ENCODE measurements around the gene SRXN1.
A peak's percentile ranks its signal among the peaks of the same experiment; 100 is the strongest.
"Not testable (repeated sequence)": the region's sequence is repeated elsewhere in the genome, so short reads cannot be mapped to it uniquely, and the experiment has no call there.

SRXN1 gene

GRCh38 chr20:653590-654416 lies 803 bp upstream of the SRXN1 start:
- DNase-seq, result no peak

DNA sequence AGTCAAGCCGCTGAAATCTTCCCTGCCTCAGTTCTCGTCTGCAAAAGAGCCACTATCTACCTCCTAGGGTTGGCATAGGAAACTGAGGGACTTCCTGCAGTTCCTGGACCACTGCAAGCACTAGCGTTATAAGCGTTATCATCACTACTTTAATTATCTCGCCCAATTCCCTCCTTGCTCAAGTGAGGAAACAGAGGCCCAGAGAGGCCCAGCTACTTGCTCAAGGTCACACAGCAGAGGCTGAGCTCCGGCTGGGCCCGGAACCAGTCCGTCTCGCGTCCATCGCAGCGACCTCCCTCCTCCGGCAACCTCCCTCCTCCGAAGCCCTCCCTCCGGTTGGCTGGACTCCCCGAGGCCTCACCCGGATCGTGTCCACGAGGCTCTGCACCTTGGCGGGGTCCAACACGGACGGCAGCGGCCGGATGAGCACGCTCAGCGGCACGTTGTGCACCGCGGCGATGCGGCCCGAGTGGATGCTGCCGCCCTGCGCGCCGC lies 338 bp downstream of the SRXN1 start:
- no peak for DNase-seq

GRCh38 chr20:651713-652614 lies 1.0 kb downstream of the SRXN1 start:
- DNase-seq, result no peak

GRCh38 chr20:650954-651353 lies 2.0 kb downstream of the SRXN1 start:
- no peak for DNase-seq

GRCh38 chr20:650281-650680 lies 2.7 kb downstream of the SRXN1 start:
- DNase-seq, result no peak

- no peak for DNase-seq
These were observed 5.5 kb downstream of the SRXN1 start for GRCh38 chr20:647479-648019.

GRCh38 chr20:646868-647233 lies 6.1 kb downstream of the SRXN1 start:
- no peak for DNase-seq

DNA sequence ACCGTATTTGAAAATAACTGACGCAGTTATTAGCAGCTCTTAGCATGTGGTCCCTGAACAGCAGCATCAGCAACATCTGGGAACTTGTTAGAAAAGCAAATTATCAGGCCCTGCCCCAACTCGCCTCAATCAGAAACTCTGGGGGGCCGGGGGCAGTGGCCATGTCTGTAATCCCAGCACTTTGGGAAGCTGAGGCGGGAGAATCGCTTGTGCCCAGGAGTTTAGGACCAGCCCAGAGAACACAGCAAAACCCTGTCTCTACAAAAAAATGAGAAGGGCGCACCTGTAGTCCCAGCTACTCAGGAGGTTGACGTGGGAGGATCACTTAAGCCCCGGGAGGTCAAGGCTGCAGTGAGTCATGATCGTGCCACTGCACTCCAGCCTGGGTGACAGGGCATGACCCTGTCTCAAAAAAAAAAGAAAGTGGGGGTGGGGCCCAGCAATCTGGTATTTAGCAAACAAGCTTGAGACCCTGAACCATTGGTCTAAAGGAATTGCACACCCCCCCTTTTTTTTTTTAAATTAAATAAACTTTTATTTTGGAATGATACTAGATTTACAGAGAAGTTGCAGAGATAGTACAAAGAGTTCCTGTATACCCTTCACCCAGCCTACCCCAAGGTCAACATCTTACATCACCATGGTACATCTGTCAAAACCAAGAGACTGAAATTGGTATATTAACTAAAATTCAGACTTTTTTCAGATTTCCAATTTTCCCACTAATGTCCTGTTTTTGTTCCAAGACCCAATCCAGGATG lies 6.7 kb downstream of the SRXN1 start:
- DNase-seq, result no peak

GRCh38 chr20:645318-646106 lies 7.5 kb downstream of the SRXN1 start:
- DNase-seq, result peak; percentile 43

DNA sequence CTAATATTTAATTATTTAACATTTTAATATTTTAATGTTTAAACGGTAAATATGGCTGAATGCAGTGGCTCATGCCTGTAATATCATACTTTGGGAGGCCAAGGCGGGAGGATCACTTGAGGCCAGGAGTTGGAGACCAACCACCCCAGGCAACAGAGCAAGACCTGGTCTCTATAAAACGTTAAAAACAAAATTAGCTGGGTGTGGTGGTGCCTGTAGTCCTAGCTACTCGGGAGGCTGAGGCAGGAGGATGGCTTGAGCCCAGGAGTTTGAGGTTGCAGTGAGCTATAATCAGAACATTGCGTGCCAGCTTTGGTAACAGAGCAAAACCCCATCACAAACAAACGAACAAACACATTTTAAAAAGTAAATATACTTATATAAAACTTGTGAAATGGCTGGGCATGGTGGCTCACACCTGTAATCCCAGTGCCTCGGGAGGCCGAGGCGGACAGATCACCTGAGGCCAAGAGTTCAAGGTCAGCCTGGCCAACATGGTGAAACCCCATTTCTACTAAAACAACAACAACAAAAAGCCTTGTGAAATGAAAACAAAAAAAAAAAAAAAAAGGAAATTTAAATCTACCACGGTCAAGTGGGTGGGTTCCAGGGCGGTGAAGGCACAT lies 8.2 kb downstream of the SRXN1 start:
- DNase-seq, result no peak

DNA sequence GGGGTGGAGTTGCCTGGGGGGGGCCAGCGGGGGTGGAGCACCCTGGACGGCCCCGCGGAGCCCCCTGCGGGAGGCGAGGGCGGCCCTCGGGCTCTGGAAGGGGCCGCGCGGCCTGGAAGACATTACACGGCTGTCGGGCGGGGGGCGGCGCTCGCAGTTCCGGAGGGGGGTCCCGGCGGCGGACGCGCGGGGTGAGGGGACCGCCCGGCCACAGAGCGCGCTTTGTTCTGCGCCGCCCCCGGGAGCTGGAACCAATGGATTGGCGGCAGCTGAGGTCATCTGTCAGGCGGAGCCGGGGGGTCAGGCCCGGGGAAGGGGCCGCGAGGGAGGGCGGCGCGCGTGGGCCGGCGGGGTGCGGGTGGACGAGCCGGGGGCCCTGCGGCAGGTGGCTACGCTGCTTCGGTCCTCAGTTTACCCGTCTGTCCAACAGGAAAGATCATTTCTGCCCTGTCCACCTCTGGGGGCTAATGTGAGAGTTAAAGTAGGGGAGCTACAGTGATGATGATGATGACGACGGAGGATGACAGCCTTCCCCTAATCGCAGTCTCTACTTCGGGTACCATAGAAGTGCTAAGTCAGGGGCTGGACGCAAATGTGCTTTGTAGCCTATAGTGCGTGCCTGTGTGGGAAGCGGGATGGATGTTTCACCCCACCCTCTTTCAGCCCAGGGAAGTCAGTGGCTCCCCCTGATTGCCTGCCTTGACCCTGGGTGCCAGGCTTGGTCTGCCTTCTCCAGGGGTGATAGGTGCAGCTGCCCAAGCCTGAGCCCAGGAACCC lies 10.4 kb downstream of the SRXN1 start:
- DNase-seq, result no peak

GRCh38 chr20:642013-642397 lies 11.0 kb downstream of the SRXN1 start:
- DNase-seq, result not testable (repeated sequence)

DNA sequence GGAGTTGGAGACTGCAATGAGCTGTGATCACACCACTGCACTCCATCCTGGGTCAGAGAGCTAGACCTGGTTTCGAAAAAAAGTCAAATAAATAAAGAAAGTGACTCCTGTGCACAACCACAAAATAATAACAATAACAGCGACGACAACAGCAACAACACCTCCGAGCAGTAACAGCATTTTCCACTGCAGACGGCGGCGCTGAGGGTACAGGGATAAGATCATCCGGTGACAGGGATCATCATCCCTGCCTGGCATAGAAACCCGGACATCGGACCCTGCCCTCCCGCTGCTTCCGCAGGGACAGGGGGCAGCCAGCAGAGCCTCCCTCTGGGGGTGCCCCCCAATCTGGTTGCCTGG lies 11.5 kb downstream of the SRXN1 start:
- DNase-seq, result no peak

- DNase-seq, result no peak
These were observed 12.1 kb downstream of the SRXN1 start for GRCh38 chr20:640674-641515.

- no peak for DNase-seq
These were observed 14.4 kb downstream of the SRXN1 start for GRCh38 chr20:638579-638978.

DNA sequence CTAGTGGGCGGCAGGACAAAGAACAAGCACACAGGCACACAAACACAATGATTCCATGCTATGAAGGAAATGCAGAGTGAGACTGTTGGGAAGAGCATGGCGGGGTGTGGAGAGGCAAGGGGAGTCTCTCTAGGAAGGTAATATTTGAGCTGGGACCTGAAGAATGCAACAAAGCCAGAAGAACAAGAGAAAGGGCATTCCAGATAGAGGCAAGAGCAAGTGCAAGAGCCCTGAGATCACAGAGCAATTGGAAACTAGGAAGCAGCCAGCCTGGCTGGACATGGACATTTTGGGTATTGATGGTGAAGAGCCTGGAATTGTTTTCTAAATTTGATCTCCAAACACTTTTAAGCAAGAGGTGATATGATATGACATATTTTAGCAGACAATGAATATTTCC lies 15.4 kb downstream of the SRXN1 start:
- DNase-seq, result no peak

GRCh38 chr20:635893-636338 lies 17.1 kb downstream of the SRXN1 start:
- DNase-seq, result no peak

- no peak for DNase-seq
These were observed 17.7 kb downstream of the SRXN1 start for GRCh38 chr20:635028-635892.

All from activated T-cell treated with anti-CD3 and anti-CD28 coated beads for 4 hours (primary cell).